Astrocyte (in vitro differentiated cells and primary cell): Measurements from ENCODE around the gene PGC. TPM values are rescaled to one million over a fixed set of nuclear protein-coding genes. Genes with fewer than 3 reads are reported as not detected.

Experiments
- DNase-seq: peaks from one replicate; pipeline ENCODE4 v3.0.0-alpha.2; 2010; ENCODE audit warnings: low read depth
- FAIRE-seq: peaks from 2 replicates; lab custom pipeline; 2011; peaks lifted over from hg19 to GRCh38; lab: Jason Lieb, UNC
- H2AFZ ChIP-seq: 2 replicates; pipeline ENCODE4 v1.6.0; 2012; ENCODE audit warnings: low read depth, low read length, inconsistent platforms
- H3K27ac ChIP-seq: 2 replicates; pipeline ENCODE4 v1.5.1; 2011; ENCODE audit warnings: low read depth, low read length, inconsistent platforms
- H3K27me3 ChIP-seq: 2 replicates; pipeline ENCODE4 v1.6.0; 2011; ENCODE audit warnings: low read length, inconsistent platforms; ENCODE audit not compliant: insufficient read depth
- H3K36me3 ChIP-seq: 2 replicates; pipeline ENCODE4 v1.5.1; 2011; ENCODE audit warnings: low read length, inconsistent platforms; ENCODE audit not compliant: insufficient read depth
- H3K4me1 ChIP-seq: 2 replicates; pipeline ENCODE4 v1.5.1; 2011; ENCODE audit warnings: low read length, inconsistent platforms; ENCODE audit not compliant: insufficient read depth
- H3K4me2 ChIP-seq: 2 replicates; pipeline ENCODE4 v1.6.0; 2012; ENCODE audit warnings: low read length, inconsistent platforms
- H3K4me3 ChIP-seq: 2 replicates; pipeline ENCODE4 v1.5.1; 2011; ENCODE audit warnings: low read depth, mild to moderate bottlenecking, low read length, inconsistent platforms; ENCODE audit not compliant: insufficient read depth
- H3K79me2 ChIP-seq: 2 replicates; pipeline ENCODE4 v1.6.0; 2012; ENCODE audit warnings: mild to moderate bottlenecking, low read length, inconsistent platforms; ENCODE audit not compliant: insufficient read depth
- H3K9ac ChIP-seq: 2 replicates; pipeline ENCODE4 v1.6.0; 2012; ENCODE audit warnings: mild to moderate bottlenecking, low read length, inconsistent platforms
- H3K9me3 ChIP-seq: 2 replicates; pipeline ENCODE4 v1.5.1; 2012; ENCODE audit warnings: low read depth, mild to moderate bottlenecking, low read length, inconsistent platforms; ENCODE audit not compliant: insufficient read depth
- H4K20me1 ChIP-seq: 2 replicates; pipeline ENCODE4 v1.6.0; 2012; ENCODE audit warnings: low read length, inconsistent platforms; ENCODE audit not compliant: insufficient read depth
- H3K27ac Mint-ChIP-seq: one replicate; pipeline ENCODE4 v1.8.0; 2021; ENCODE audit warnings: mild to moderate bottlenecking, mixed read lengths; ENCODE audit not compliant: unreplicated experiment
- H3K27me3 Mint-ChIP-seq: one replicate; pipeline ENCODE4 v1.8.0; 2021; ENCODE audit warnings: low read depth, mixed read lengths; ENCODE audit not compliant: unreplicated experiment
- H3K36me3 Mint-ChIP-seq: one replicate; pipeline ENCODE4 v1.8.0; 2021; ENCODE audit warnings: low read depth, mixed read lengths; ENCODE audit not compliant: unreplicated experiment
- H3K4me1 Mint-ChIP-seq: one replicate; pipeline ENCODE4 v1.8.0; 2021; ENCODE audit warnings: low read depth, mixed read lengths; ENCODE audit not compliant: unreplicated experiment
- H3K4me3 Mint-ChIP-seq: one replicate; pipeline ENCODE4 v1.8.0; 2021; ENCODE audit warnings: mild to moderate bottlenecking, moderate library complexity, mixed read lengths; ENCODE audit not compliant: unreplicated experiment
- H3K9me3 Mint-ChIP-seq: one replicate; pipeline ENCODE4 v1.8.0; 2021; ENCODE audit warnings: mild to moderate bottlenecking, mixed read lengths; ENCODE audit not compliant: unreplicated experiment
- EZH2 ChIP-seq: IDR thresholded peaks from 2 replicates; pipeline ENCODE4 v1.6.1; 2012; ENCODE audit warnings: mild to moderate bottlenecking, low read length, inconsistent platforms; ENCODE audit not compliant: insufficient read depth
- total RNA-seq: library from RNA; stranded (reverse); gene quantifications from 2 replicates; pipeline ENCODE4 v1.2.1, GENCODE V29; 2021
- TF ChIP-seq, protein P1 (sequence below): IDR thresholded peaks from 2 replicates; pipeline ENCODE4 v1.5.1; 2011; ENCODE audit warnings: low read depth, mild to moderate bottlenecking, inconsistent platforms, low read length, moderate library complexity; ENCODE audit not compliant: insufficient read depth

PGC gene
- total RNA-seq, 1 donor from 2014 or later = not detected

DNA sequence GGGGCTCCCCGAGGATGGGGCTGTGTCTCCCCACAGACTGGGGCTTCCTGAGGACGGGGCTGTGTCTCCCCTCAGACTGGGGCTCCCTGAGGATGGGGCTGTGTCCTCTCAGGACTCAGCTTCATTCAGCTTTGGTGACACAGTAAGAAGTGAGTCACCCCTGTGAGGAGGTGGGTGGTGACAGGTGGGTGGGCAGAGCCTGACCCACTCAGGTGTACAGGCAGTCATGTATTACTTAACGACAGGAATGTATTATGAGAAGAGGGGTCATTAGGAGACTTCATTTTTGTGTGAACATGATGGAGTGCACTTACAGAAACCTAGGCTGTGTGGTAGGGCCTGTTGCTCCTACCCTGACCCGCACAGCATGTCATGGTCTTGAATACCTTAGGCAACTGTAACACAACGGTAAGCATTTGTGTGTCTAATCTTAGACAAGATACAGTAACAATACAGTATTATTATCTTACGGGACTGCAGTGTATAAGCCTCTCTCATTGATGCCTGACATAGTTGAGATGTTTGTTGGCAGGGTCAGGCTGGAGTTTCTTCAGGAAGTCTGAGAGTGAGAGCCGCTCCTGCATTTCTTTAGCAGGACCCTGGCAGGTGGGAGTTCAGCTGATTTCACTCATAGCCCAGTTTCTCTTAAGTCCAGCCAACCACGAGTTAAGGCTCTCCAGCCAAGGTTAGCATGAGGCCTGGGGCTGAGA is 10.9 kb upstream of the PGC start:
- Histone ChIP-seq H3K27ac (no peak overlapping the region), H2AFZ (no peak overlapping the region), H3K4me3 (no peak overlapping the region), H3K9me3 (no peaks in the 10 kb centered on the region), H3K79me2 (no peaks in the 10 kb centered on the region), H3K4me1 (no peaks in the 10 kb centered on the region), H3K27me3 (peaks cover 13% of the 10 kb centered on the region), H4K20me1 (no peaks in the 10 kb centered on the region), H3K36me3 (no peaks in the 10 kb centered on the region), H3K4me2 (no peak overlapping the region), H3K9ac (no peak overlapping the region)
- H3K36me3 Mint-ChIP-seq = no peaks in the 10 kb centered on the region
- DNase-seq = peak; percentile 25
- peaks cover 13% of the 10 kb centered on the region for H3K4me1 Mint-ChIP-seq
- peaks cover 17% of the 10 kb centered on the region for H3K27me3 Mint-ChIP-seq
- H3K4me3 Mint-ChIP-seq = no peak overlapping the region
- FAIRE-seq = no peak
- H3K9me3 Mint-ChIP-seq = peaks cover 2% of the 10 kb centered on the region
- TF ChIP-seq, protein P1, sequence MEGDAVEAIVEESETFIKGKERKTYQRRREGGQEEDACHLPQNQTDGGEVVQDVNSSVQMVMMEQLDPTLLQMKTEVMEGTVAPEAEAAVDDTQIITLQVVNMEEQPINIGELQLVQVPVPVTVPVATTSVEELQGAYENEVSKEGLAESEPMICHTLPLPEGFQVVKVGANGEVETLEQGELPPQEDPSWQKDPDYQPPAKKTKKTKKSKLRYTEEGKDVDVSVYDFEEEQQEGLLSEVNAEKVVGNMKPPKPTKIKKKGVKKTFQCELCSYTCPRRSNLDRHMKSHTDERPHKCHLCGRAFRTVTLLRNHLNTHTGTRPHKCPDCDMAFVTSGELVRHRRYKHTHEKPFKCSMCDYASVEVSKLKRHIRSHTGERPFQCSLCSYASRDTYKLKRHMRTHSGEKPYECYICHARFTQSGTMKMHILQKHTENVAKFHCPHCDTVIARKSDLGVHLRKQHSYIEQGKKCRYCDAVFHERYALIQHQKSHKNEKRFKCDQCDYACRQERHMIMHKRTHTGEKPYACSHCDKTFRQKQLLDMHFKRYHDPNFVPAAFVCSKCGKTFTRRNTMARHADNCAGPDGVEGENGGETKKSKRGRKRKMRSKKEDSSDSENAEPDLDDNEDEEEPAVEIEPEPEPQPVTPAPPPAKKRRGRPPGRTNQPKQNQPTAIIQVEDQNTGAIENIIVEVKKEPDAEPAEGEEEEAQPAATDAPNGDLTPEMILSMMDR = no peak
- TF ChIP-seq EZH2 = no peak
- H3K27ac Mint-ChIP-seq = peak overlapping the region; percentile 53

DNA sequence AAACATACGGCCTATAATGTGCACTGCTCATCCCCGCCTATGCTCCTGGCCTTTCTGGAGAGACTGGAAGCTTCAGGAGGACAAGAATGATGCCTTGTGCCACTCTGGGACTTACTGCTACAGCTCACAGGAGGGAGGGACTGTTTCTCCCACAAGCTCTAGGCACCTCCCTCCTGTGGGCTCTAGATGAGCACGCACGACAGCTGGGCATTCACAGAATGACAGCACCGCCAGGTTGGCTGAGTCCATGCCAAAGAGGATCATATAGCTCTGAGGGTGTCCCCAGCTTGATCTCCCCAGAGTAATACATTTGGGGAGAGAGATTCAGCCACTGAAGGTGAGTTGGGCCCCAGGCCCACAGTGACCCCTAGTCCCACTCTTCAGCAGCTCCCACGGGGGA is 10.1 kb upstream of the PGC start:
- Mint-ChIP-seq H3K27ac (no peak overlapping the region), H3K4me3 (no peak overlapping the region), H3K9me3 (no peaks in the 10 kb centered on the region), H3K4me1 (peaks cover 13% of the 10 kb centered on the region), H3K27me3 (peaks cover 13% of the 10 kb centered on the region), H3K36me3 (no peaks in the 10 kb centered on the region)
- Histone ChIP-seq H4K20me1 (no peaks in the 10 kb centered on the region), H3K79me2 (no peaks in the 10 kb centered on the region), H3K4me2 (no peak overlapping the region), H3K36me3 (no peaks in the 10 kb centered on the region), H3K4me1 (no peaks in the 10 kb centered on the region), H3K4me3 (no peak overlapping the region), H3K9me3 (no peaks in the 10 kb centered on the region), H3K27me3 (peaks cover 13% of the 10 kb centered on the region), H2AFZ (no peak overlapping the region), H3K9ac (no peak overlapping the region), H3K27ac (no peak overlapping the region)
- TF ChIP-seq, protein P1 = no peak
- TF ChIP-seq EZH2 = no peak
- DNase-seq = no peak
- FAIRE-seq = no peak

DNA sequence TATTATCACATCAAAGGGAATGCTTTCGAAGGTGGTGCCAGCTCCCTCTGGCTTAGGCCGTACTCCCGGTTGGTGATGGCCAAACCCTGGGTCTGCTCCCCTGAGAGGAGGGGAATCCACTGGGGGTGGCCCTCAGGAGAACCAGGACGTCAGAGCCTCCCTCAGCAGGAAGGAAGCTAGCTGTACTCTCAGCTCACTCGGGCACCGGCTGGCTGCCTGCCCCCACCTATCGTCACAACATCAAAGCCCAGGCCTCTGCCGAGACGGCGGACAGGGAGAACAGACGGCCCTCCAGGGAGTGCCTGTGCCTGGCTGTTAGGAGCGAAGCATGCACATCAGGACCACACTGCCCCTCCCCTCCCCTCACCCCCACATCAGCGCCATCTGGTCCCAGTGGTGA is 9.2 kb upstream of the PGC start:
- H2AFZ ChIP-seq = no peak overlapping the region
- no peaks in the 10 kb centered on the region for H3K36me3 ChIP-seq
- Mint-ChIP-seq H3K9me3 (no peaks in the 10 kb centered on the region), H3K27ac (no peak overlapping the region), H3K27me3 (peaks cover 13% of the 10 kb centered on the region), H3K36me3 (no peaks in the 10 kb centered on the region), H3K4me3 (no peak overlapping the region), H3K4me1 (peaks cover 13% of the 10 kb centered on the region)
- H3K9me3 ChIP-seq = no peaks in the 10 kb centered on the region
- no peak for FAIRE-seq
- no peaks in the 10 kb centered on the region for H3K79me2 ChIP-seq
- H4K20me1 ChIP-seq = no peaks in the 10 kb centered on the region
- no peak overlapping the region for H3K9ac ChIP-seq
- H3K4me2 ChIP-seq = no peak overlapping the region
- H3K27me3 ChIP-seq = peaks cover 13% of the 10 kb centered on the region
- no peak for DNase-seq
- TF ChIP-seq, protein P1 = no peak
- no peak for TF ChIP-seq EZH2
- no peaks in the 10 kb centered on the region for H3K4me1 ChIP-seq
- no peak overlapping the region for H3K27ac ChIP-seq
- H3K4me3 ChIP-seq = no peak overlapping the region
